Prostate gland (tissue), 2 donors: Measurements from ENCODE around the gene JMY. TPM values are rescaled to one million over a fixed set of nuclear protein-coding genes. Genes with fewer than 3 reads are reported as not detected.

Source experiments
- DNase-seq: peaks from one replicate; pipeline ENCODE4 v3.0.0-alpha.2; 2019; ENCODE audit warnings: low spot score
- H3K27ac ChIP-seq, 2 donors: fragments of 200-600 bp; sonication (generic); 2 replicates each; pipeline ENCODE4 v1.5.1; 2017 to 2019
- H3K27me3 ChIP-seq: fragments of 200-600 bp; sonication (generic); replicated peaks from 2 replicates; pipeline ENCODE4 v1.5.1; 2019; ENCODE audit not compliant: insufficient read depth
- H3K36me3 ChIP-seq, 2 donors: fragments of 200-600 bp; sonication (generic); 1 replicate in 1 of 2; 2 replicates in 1 of 2; pipeline versions ENCODE4 v1.5.1 to v1.8.1; 2017 to 2019
- H3K4me1 ChIP-seq: fragments of 200-600 bp; sonication (generic); replicated peaks from 2 replicates; pipeline ENCODE4 v1.5.1; 2019
- H3K4me3 ChIP-seq, 2 donors: fragments of 200-600 bp; sonication (generic); 2 replicates each; pipeline ENCODE4 v1.5.1; 2017 to 2019
- H3K9me3 ChIP-seq: fragments of 200-600 bp; sonication (generic); 2 replicates; pipeline ENCODE4 v1.5.1; 2017
- POLR2A ChIP-seq: fragments of 450-650 bp; IDR thresholded peaks from one replicate; pipeline ENCODE4 v1.6.1; 2016; ENCODE audit warnings: antibody characterized with exemption, mild to moderate bottlenecking
- POLR2AphosphoS5 ChIP-seq: sonication (generic); formaldehyde crosslinking; IDR thresholded peaks from one replicate; pipeline ENCODE4 v1.6.1; 2017; ENCODE audit warnings: antibody characterized with exemption
- WGBS: methylation state at CpG from one replicate; pipeline ENCODE4 v1.1.5; 2018; 5-methylcytosine and 5-hydroxymethylcytosine counted together
- intact Hi-C: fragments of 100-400 bp; cut with DNase I; formaldehyde crosslinking; loops from one replicate; pipeline ENCODE4 v1.14.2; 2022
- total RNA-seq, 2 donors: library from RNA; depleted of rRNA; stranded (reverse); fragments of >200 nt; gene quantifications; one replicate each; pipeline ENCODE4 v1.1.0, GENCODE V29; 2016
- TF ChIP-seq, protein P1 (sequence below), 4 experiments: fragments of 200-600 bp in 2 of 4; fragments of 450-650 bp in 2 of 4; sonication (generic) in 2 of 4; IDR thresholded peaks; 1 replicate in 3 of 4; 2 replicates in 1 of 4; pipeline ENCODE4 v1.5.1; 2016 to 2019; ENCODE audit warnings: antibody characterized with exemption in 4 of 4, mild to moderate bottlenecking in 2 of 4, moderate library complexity in 2 of 4

The JMY gene
- total RNA-seq, 2 donors from 2014 or later = 19.8 to 25.7 TPM

DNA sequence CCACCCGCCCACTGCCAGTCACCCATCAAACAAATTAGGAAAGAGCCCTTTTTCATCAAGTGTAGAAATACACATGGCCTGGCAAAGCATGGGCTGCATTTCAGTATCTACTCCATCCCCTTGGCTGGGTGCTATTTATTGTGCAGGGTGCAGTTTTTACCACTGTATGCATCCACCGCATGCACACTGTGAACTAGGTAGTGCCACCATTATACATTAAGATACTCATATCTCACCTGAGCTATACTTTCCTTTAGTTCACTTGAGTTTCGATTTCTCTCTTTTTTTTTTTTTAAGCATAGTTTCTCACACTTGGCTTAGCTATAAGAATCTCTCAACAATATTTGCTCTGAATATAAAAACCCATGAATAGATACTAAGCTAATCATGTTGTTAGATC lies 49.4 kb downstream of the JMY start:
- Histone ChIP-seq H3K27me3 (no peaks in the 10 kb centered on the region), H3K9me3 (no peaks in the 10 kb centered on the region), H3K36me3 (no peaks in the 10 kb centered on the region), H3K4me1 (no peaks in the 10 kb centered on the region), H3K4me3 (no peak overlapping the region), H3K27ac (no peak overlapping the region)
- no peak for DNase-seq
- no peak for TF ChIP-seq POLR2AphosphoS5
- no peak for TF ChIP-seq POLR2A
- TF ChIP-seq, protein P1, sequence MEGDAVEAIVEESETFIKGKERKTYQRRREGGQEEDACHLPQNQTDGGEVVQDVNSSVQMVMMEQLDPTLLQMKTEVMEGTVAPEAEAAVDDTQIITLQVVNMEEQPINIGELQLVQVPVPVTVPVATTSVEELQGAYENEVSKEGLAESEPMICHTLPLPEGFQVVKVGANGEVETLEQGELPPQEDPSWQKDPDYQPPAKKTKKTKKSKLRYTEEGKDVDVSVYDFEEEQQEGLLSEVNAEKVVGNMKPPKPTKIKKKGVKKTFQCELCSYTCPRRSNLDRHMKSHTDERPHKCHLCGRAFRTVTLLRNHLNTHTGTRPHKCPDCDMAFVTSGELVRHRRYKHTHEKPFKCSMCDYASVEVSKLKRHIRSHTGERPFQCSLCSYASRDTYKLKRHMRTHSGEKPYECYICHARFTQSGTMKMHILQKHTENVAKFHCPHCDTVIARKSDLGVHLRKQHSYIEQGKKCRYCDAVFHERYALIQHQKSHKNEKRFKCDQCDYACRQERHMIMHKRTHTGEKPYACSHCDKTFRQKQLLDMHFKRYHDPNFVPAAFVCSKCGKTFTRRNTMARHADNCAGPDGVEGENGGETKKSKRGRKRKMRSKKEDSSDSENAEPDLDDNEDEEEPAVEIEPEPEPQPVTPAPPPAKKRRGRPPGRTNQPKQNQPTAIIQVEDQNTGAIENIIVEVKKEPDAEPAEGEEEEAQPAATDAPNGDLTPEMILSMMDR (IDR thresholded peaks at IDR 0.05) = no peak
- 52% methylated on average over 3 of the region's 3 CpGs for WGBS
- intact Hi-C loops = no loop called here

GRCh38 chr5:79285833-79286232 lies 49.9 kb downstream of the JMY start:
- H3K9me3 ChIP-seq = no peaks in the 10 kb centered on the region

DNA sequence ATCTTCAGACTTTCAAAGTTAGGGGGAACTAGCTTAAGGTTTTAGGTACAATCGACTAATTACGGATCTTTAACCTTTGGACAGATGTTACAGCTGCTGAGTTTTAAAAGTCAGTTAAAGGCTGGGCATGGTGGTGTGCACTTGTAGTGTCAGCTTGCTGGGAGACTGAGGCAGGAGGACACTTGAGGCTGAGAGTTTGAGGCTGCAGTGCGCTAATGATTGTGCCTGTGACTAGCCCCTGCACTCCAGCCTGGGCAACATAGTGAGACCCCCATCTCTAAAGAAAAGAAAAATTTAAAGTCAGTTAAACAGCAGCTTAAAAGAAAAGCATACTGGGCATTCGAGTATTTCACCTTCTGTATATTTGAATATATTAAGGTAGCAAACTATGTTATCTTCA lies 51.4 kb downstream of the JMY start:
- no peaks in the 10 kb centered on the region for H3K9me3 ChIP-seq
- no peak overlapping the region for H3K4me3 ChIP-seq
- no peaks in the 10 kb centered on the region for H3K36me3 ChIP-seq
- H3K27ac ChIP-seq = no peak overlapping the region
- no peaks in the 10 kb centered on the region for H3K4me1 ChIP-seq
- no peak for DNase-seq
- WGBS = 96% methylated on average over 4 of the region's 4 CpGs
- no peaks in the 10 kb centered on the region for H3K27me3 ChIP-seq
- TF ChIP-seq, protein P1 (IDR thresholded peaks at IDR 0.05) = no peak
- TF ChIP-seq POLR2A (no peak), POLR2AphosphoS5 (no peak)
- intact Hi-C loops = no loop called here

More at GRCh38 chr5:79285833-79286232, 49.9 kb downstream of the JMY start:
- WGBS = 41% methylated on average over 7 of the region's 7 CpGs
- no peak for DNase-seq
- H3K27ac ChIP-seq = no peak overlapping the region
- no peak overlapping the region for H3K4me3 ChIP-seq
- H3K4me1 ChIP-seq = no peaks in the 10 kb centered on the region
- TF ChIP-seq, protein P1 (IDR thresholded peaks at IDR 0.05) = no peak
- TF ChIP-seq POLR2A (no peak), POLR2AphosphoS5 (peak; percentile 14)
- H3K27me3 ChIP-seq = no peaks in the 10 kb centered on the region
- intact Hi-C loops = no loop called here
- no peaks in the 10 kb centered on the region for H3K36me3 ChIP-seq

DNA sequence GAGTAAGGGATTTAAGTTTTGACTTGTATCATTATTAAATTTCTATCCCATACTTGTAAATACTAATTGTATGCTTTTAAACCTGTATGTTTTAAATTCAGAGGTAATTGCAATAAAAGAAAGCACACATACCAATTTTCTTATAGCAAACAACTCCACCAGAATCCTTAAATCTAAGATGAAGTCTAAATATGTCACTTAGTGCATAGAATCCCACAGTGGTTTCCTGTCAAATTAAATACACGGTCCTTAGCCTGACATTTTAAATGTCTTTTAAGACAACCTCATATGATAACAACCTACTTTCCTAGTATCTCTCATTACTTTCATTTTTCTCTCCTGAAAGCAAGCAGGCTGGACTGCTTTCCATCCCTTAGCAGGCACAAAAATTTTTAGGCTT lies 52.0 kb downstream of the JMY start:
- Histone ChIP-seq H3K9me3 (no peaks in the 10 kb centered on the region), H3K27ac (no peak overlapping the region), H3K4me1 (no peaks in the 10 kb centered on the region), H3K27me3 (no peaks in the 10 kb centered on the region), H3K4me3 (no peak overlapping the region), H3K36me3 (no peaks in the 10 kb centered on the region)
- no peak for TF ChIP-seq POLR2AphosphoS5
- TF ChIP-seq POLR2A = no peak
- TF ChIP-seq, protein P1 (IDR thresholded peaks at IDR 0.05) = no peak
- intact Hi-C loops = no loop called here
- WGBS = 58% methylated on average over 1 of the region's 1 CpG
- DNase-seq = no peak

- H3K27ac ChIP-seq = no peak overlapping the region
- intact Hi-C loops = no loop called here
- TF ChIP-seq POLR2AphosphoS5 (no peak), POLR2A (no peak)
- TF ChIP-seq, protein P1 (IDR thresholded peaks at IDR 0.05) = no peak
- H3K4me1 ChIP-seq = no peaks in the 10 kb centered on the region
- no peaks in the 10 kb centered on the region for H3K9me3 ChIP-seq
- H3K4me3 ChIP-seq = no peak overlapping the region
- no peaks in the 10 kb centered on the region for H3K36me3 ChIP-seq
- DNase-seq = no peak
- H3K27me3 ChIP-seq = no peaks in the 10 kb centered on the region
- 92% methylated on average over 2 of the region's 2 CpGs for WGBS
Measured at GRCh38 chr5:79295029-79295428, 59.1 kb downstream of the JMY start.
